Uterus (tissue), 2 donors: Measurements from ENCODE around the gene DHDH.

Source experiments
- POLR2A ChIP-seq, 2 donors: fragments of 450-650 bp; IDR thresholded peaks; one replicate each; pipeline ENCODE4 v1.6.1; 2016; ENCODE audit warnings: antibody characterized with exemption in 2 of 2, mild to moderate bottlenecking in 1 of 2, moderate library complexity in 1 of 2
- TF ChIP-seq, protein P1 (sequence below), 4 experiments: fragments of 200-600 bp in 2 of 4; fragments of 450-650 bp in 2 of 4; sonication (generic) in 2 of 4; IDR thresholded peaks; one replicate each; pipeline ENCODE4 v1.5.1; 2016 to 2019; ENCODE audit warnings: antibody characterized with exemption in 4 of 4, mild to moderate bottlenecking in 2 of 4, moderate library complexity in 1 of 4

- TF ChIP-seq, protein P1, sequence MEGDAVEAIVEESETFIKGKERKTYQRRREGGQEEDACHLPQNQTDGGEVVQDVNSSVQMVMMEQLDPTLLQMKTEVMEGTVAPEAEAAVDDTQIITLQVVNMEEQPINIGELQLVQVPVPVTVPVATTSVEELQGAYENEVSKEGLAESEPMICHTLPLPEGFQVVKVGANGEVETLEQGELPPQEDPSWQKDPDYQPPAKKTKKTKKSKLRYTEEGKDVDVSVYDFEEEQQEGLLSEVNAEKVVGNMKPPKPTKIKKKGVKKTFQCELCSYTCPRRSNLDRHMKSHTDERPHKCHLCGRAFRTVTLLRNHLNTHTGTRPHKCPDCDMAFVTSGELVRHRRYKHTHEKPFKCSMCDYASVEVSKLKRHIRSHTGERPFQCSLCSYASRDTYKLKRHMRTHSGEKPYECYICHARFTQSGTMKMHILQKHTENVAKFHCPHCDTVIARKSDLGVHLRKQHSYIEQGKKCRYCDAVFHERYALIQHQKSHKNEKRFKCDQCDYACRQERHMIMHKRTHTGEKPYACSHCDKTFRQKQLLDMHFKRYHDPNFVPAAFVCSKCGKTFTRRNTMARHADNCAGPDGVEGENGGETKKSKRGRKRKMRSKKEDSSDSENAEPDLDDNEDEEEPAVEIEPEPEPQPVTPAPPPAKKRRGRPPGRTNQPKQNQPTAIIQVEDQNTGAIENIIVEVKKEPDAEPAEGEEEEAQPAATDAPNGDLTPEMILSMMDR (IDR thresholded peaks at IDR 0.05) = no peak
- no peak for TF ChIP-seq POLR2A (IDR thresholded peaks at IDR 0.05)
These were observed 35.3 kb downstream of the DHDH start for GRCh38 chr19:48968813-48969218.
